Neural cell (in vitro differentiated cells): ENCODE data around the gene PRSS50.
"Not testable (repeated sequence)": the region's sequence is repeated elsewhere in the genome, so short reads cannot be mapped to it uniquely, and the experiment has no call there.

Source experiments
- CTCF ChIP-seq: fragments of 450-650 bp; IDR thresholded peaks from 2 replicates; pipeline ENCODE4 v1.5.1; 2014; ENCODE audit warnings: antibody characterized with exemption, mild to moderate bottlenecking, moderate library complexity; ENCODE audit not compliant: poor library complexity, severe bottlenecking
- EP300 ChIP-seq: fragments of 450-650 bp; conservative IDR thresholded peaks from 2 replicates; pipeline ENCODE4 v1.6.1; 2014; ENCODE audit warnings: antibody characterized with exemption, mild to moderate bottlenecking, moderate library complexity; ENCODE audit not compliant: poor library complexity, severe bottlenecking

GRCh38 chr3:46739565-46739964 lies 21.9 kb upstream of the PRSS50 start:
- not testable (repeated sequence) for TF ChIP-seq CTCF, EP300
